Measurements from ENCODE around the gene CACNA1G.

CACNA1G gene

GRCh38 chr17:50585891-50586290 is 25.4 kb downstream of the CACNA1G start:
- H3K4me3 ChIP-seq (ENCODE audit: low read length): no peak overlapping the region
- no peaks in the 10 kb centered on the region for H3K9me3 ChIP-seq (ENCODE audit: control insufficient read depth, low read depth, low read length)
- no peak overlapping the region for H3K27ac ChIP-seq (ENCODE audit: low read length)
- H3K9ac ChIP-seq (ENCODE audit: low read length): no peak overlapping the region
- H3K4me1 ChIP-seq (ENCODE audit: control insufficient read depth, low read depth, low read length): peaks cover 9% of the 10 kb centered on the region
- no peaks in the 10 kb centered on the region for H3K27me3 ChIP-seq (ENCODE audit: control insufficient read depth, insufficient read depth, low read length)
- no peaks in the 10 kb centered on the region for H3K36me3 ChIP-seq (ENCODE audit: control insufficient read depth, low read depth, low read length)

- H3K4me1 ChIP-seq (ENCODE audit: control insufficient read depth, low read depth, low read length): peaks cover 9% of the 10 kb centered on the region
- no peak overlapping the region for H3K9ac ChIP-seq (ENCODE audit: low read length)
- H3K27ac ChIP-seq (ENCODE audit: low read length): no peak overlapping the region
- H3K36me3 ChIP-seq (ENCODE audit: control insufficient read depth, low read depth, low read length): no peaks in the 10 kb centered on the region
- H3K27me3 ChIP-seq (ENCODE audit: control insufficient read depth, insufficient read depth, low read length): no peaks in the 10 kb centered on the region
- no peaks in the 10 kb centered on the region for H3K9me3 ChIP-seq (ENCODE audit: control insufficient read depth, low read depth, low read length)
- H3K4me3 ChIP-seq (ENCODE audit: low read length): no peak overlapping the region
Observed at GRCh38 chr17:50586421-50587247, 26.1 kb downstream of the CACNA1G start.

- no peak overlapping the region for H3K27ac ChIP-seq (ENCODE audit: low read length)
- no peak overlapping the region for H3K9ac ChIP-seq (ENCODE audit: low read length)
- no peak overlapping the region for H3K4me3 ChIP-seq (ENCODE audit: low read length)
- H3K9me3 ChIP-seq (ENCODE audit: control insufficient read depth, low read depth, low read length): no peaks in the 10 kb centered on the region
- H3K36me3 ChIP-seq (ENCODE audit: control insufficient read depth, low read depth, low read length): no peaks in the 10 kb centered on the region
- H3K27me3 ChIP-seq (ENCODE audit: control insufficient read depth, insufficient read depth, low read length): no peaks in the 10 kb centered on the region
- peaks cover 9% of the 10 kb centered on the region for H3K4me1 ChIP-seq (ENCODE audit: control insufficient read depth, low read depth, low read length)
Observed at GRCh38 chr17:50587571-50587970, 27.1 kb downstream of the CACNA1G start.

- H3K36me3 ChIP-seq (ENCODE audit: control insufficient read depth, low read depth, low read length): no peaks in the 10 kb centered on the region
- H3K9me3 ChIP-seq (ENCODE audit: control insufficient read depth, low read depth, low read length): no peaks in the 10 kb centered on the region
- H3K27me3 ChIP-seq (ENCODE audit: control insufficient read depth, insufficient read depth, low read length): no peaks in the 10 kb centered on the region
- no peak overlapping the region for H3K9ac ChIP-seq (ENCODE audit: low read length)
- H3K4me3 ChIP-seq (ENCODE audit: low read length): no peak overlapping the region
- no peak overlapping the region for H3K27ac ChIP-seq (ENCODE audit: low read length)
- peaks cover 16% of the 10 kb centered on the region for H3K4me1 ChIP-seq (ENCODE audit: control insufficient read depth, low read depth, low read length)
Observed at GRCh38 chr17:50588391-50589049, 28.0 kb downstream of the CACNA1G start.

GRCh38 chr17:50589095-50589705 is 28.7 kb downstream of the CACNA1G start:
- Histone ChIP-seq H3K4me3 (ENCODE audit: low read length) (no peak overlapping the region), H3K4me1 (ENCODE audit: control insufficient read depth, low read depth, low read length) (peaks cover 20% of the 10 kb centered on the region), H3K36me3 (ENCODE audit: control insufficient read depth, low read depth, low read length) (no peaks in the 10 kb centered on the region), H3K9ac (ENCODE audit: low read length) (no peak overlapping the region), H3K27ac (ENCODE audit: low read length) (no peak overlapping the region), H3K9me3 (ENCODE audit: control insufficient read depth, low read depth, low read length) (no peaks in the 10 kb centered on the region), H3K27me3 (ENCODE audit: control insufficient read depth, insufficient read depth, low read length) (no peaks in the 10 kb centered on the region)

GRCh38 chr17:50590946-50591737 is 30.6 kb downstream of the CACNA1G start:
- H3K9ac ChIP-seq (ENCODE audit: low read length): no peak overlapping the region
- H3K36me3 ChIP-seq (ENCODE audit: control insufficient read depth, low read depth, low read length): no peaks in the 10 kb centered on the region
- no peak overlapping the region for H3K27ac ChIP-seq (ENCODE audit: low read length)
- peaks cover 20% of the 10 kb centered on the region for H3K4me1 ChIP-seq (ENCODE audit: control insufficient read depth, low read depth, low read length)
- no peak overlapping the region for H3K4me3 ChIP-seq (ENCODE audit: low read length)
- no peaks in the 10 kb centered on the region for H3K27me3 ChIP-seq (ENCODE audit: control insufficient read depth, insufficient read depth, low read length)
- no peaks in the 10 kb centered on the region for H3K9me3 ChIP-seq (ENCODE audit: control insufficient read depth, low read depth, low read length)

- no peaks in the 10 kb centered on the region for H3K27me3 ChIP-seq (ENCODE audit: control insufficient read depth, insufficient read depth, low read length)
- H3K4me1 ChIP-seq (ENCODE audit: control insufficient read depth, low read depth, low read length): peaks cover 11% of the 10 kb centered on the region
- no peaks in the 10 kb centered on the region for H3K36me3 ChIP-seq (ENCODE audit: control insufficient read depth, low read depth, low read length)
- no peak overlapping the region for H3K4me3 ChIP-seq (ENCODE audit: low read length)
- H3K27ac ChIP-seq (ENCODE audit: low read length): no peak overlapping the region
- H3K9me3 ChIP-seq (ENCODE audit: control insufficient read depth, low read depth, low read length): no peaks in the 10 kb centered on the region
- no peak overlapping the region for H3K9ac ChIP-seq (ENCODE audit: low read length)
Observed at GRCh38 chr17:50593321-50593720, 32.8 kb downstream of the CACNA1G start.

- H3K4me1 ChIP-seq (ENCODE audit: control insufficient read depth, low read depth, low read length): peaks cover 11% of the 10 kb centered on the region
- no peaks in the 10 kb centered on the region for H3K36me3 ChIP-seq (ENCODE audit: control insufficient read depth, low read depth, low read length)
- H3K9ac ChIP-seq (ENCODE audit: low read length): no peak overlapping the region
- H3K27ac ChIP-seq (ENCODE audit: low read length): no peak overlapping the region
- no peaks in the 10 kb centered on the region for H3K27me3 ChIP-seq (ENCODE audit: control insufficient read depth, insufficient read depth, low read length)
- no peak overlapping the region for H3K4me3 ChIP-seq (ENCODE audit: low read length)
- H3K9me3 ChIP-seq (ENCODE audit: control insufficient read depth, low read depth, low read length): no peaks in the 10 kb centered on the region
Observed at GRCh38 chr17:50594128-50594823, 33.8 kb downstream of the CACNA1G start.

- Histone ChIP-seq H3K27ac (ENCODE audit: low read length) (no peak overlapping the region), H3K9ac (ENCODE audit: low read length) (no peak overlapping the region), H3K4me3 (ENCODE audit: low read length) (no peak overlapping the region), H3K36me3 (ENCODE audit: control insufficient read depth, low read depth, low read length) (no peaks in the 10 kb centered on the region), H3K27me3 (ENCODE audit: control insufficient read depth, insufficient read depth, low read length) (no peaks in the 10 kb centered on the region), H3K9me3 (ENCODE audit: control insufficient read depth, low read depth, low read length) (no peaks in the 10 kb centered on the region), H3K4me1 (ENCODE audit: control insufficient read depth, low read depth, low read length) (peaks cover 11% of the 10 kb centered on the region)
Observed at GRCh38 chr17:50594892-50595291, 34.4 kb downstream of the CACNA1G start.

GRCh38 chr17:50596191-50597037 is 35.9 kb downstream of the CACNA1G start:
- Histone ChIP-seq H3K4me3 (ENCODE audit: low read length) (no peak overlapping the region), H3K27ac (ENCODE audit: low read length) (no peak overlapping the region), H3K9me3 (ENCODE audit: control insufficient read depth, low read depth, low read length) (no peaks in the 10 kb centered on the region), H3K4me1 (ENCODE audit: control insufficient read depth, low read depth, low read length) (peaks cover 11% of the 10 kb centered on the region), H3K9ac (ENCODE audit: low read length) (no peak overlapping the region), H3K27me3 (ENCODE audit: control insufficient read depth, insufficient read depth, low read length) (no peaks in the 10 kb centered on the region), H3K36me3 (ENCODE audit: control insufficient read depth, low read depth, low read length) (no peaks in the 10 kb centered on the region)

Measured in iPS-18a (cell line).